ENCODE measurements around the gene ACOXL. TPM values are rescaled to one million over a fixed set of nuclear protein-coding genes. Genes with fewer than 3 reads are reported as not detected.

ACOXL gene
- total RNA-seq, 3 donors from 2014 or later: 0.24 to 0.32 (median 0.30) TPM

- Mint-ChIP-seq H3K4me1 (ENCODE audit: low read depth) (peaks cover 7% of the 10 kb centered on the region), H3K27me3 (ENCODE audit: low read depth) (peaks cover 26% of the 10 kb centered on the region), H3K9me3 (peaks cover 7% of the 10 kb centered on the region), H3K36me3 (ENCODE audit: insufficient read depth) (no peaks in the 10 kb centered on the region), H3K4me3 (no peak overlapping the region)
- ATAC-seq: no peak
- DNase-seq: no peak
Measured at GRCh38 chr2:110829413-110830146, 97.2 kb downstream of the ACOXL start.

- peaks cover 2% of the 10 kb centered on the region for H3K4me1 Mint-ChIP-seq (ENCODE audit: low read depth)
- no peak overlapping the region for H3K4me3 Mint-ChIP-seq
- no peak for ATAC-seq
- H3K36me3 Mint-ChIP-seq (ENCODE audit: insufficient read depth): no peaks in the 10 kb centered on the region
- peaks cover 23% of the 10 kb centered on the region for H3K27me3 Mint-ChIP-seq (ENCODE audit: low read depth)
- H3K9me3 Mint-ChIP-seq: no peaks in the 10 kb centered on the region
- no peak for DNase-seq
Measured at GRCh38 chr2:110832740-110833139, 100.4 kb downstream of the ACOXL start.

GRCh38 chr2:110834134-110834827 is 101.9 kb downstream of the ACOXL start:
- Mint-ChIP-seq H3K4me1 (ENCODE audit: low read depth) (peaks cover 1% of the 10 kb centered on the region), H3K9me3 (no peaks in the 10 kb centered on the region), H3K27me3 (ENCODE audit: low read depth) (peaks cover 26% of the 10 kb centered on the region), H3K4me3 (no peak overlapping the region), H3K36me3 (ENCODE audit: insufficient read depth) (no peaks in the 10 kb centered on the region)
- DNase-seq: no peak
- no peak for ATAC-seq

- no peaks in the 10 kb centered on the region for H3K36me3 Mint-ChIP-seq (ENCODE audit: insufficient read depth)
- DNase-seq (no peak), ATAC-seq (no peak)
- H3K4me3 Mint-ChIP-seq: no peak overlapping the region
- H3K27me3 Mint-ChIP-seq (ENCODE audit: low read depth): peaks cover 19% of the 10 kb centered on the region
- peaks cover 1% of the 10 kb centered on the region for H3K4me1 Mint-ChIP-seq (ENCODE audit: low read depth)
- no peaks in the 10 kb centered on the region for H3K9me3 Mint-ChIP-seq
Measured at GRCh38 chr2:110836671-110837070, 104.3 kb downstream of the ACOXL start.

- DNase-seq: no peak
- Mint-ChIP-seq H3K9me3 (no peaks in the 10 kb centered on the region), H3K4me3 (no peak overlapping the region), H3K27me3 (ENCODE audit: low read depth) (peaks cover 23% of the 10 kb centered on the region), H3K4me1 (ENCODE audit: low read depth) (peaks cover 1% of the 10 kb centered on the region), H3K36me3 (ENCODE audit: insufficient read depth) (no peaks in the 10 kb centered on the region)
- no peak for ATAC-seq
Measured at GRCh38 chr2:110837446-110838409, 105.4 kb downstream of the ACOXL start.

- no peak overlapping the region for H3K4me3 Mint-ChIP-seq
- DNase-seq (no peak), ATAC-seq (no peak)
- H3K9me3 Mint-ChIP-seq: no peaks in the 10 kb centered on the region
- H3K4me1 Mint-ChIP-seq (ENCODE audit: low read depth): peaks cover 5% of the 10 kb centered on the region
- no peaks in the 10 kb centered on the region for H3K36me3 Mint-ChIP-seq (ENCODE audit: insufficient read depth)
- peaks cover 27% of the 10 kb centered on the region for H3K27me3 Mint-ChIP-seq (ENCODE audit: low read depth)
Measured at GRCh38 chr2:110838657-110839384, 106.4 kb downstream of the ACOXL start.

- no peak for DNase-seq
- no peaks in the 10 kb centered on the region for H3K9me3 Mint-ChIP-seq
- H3K4me1 Mint-ChIP-seq (ENCODE audit: low read depth): peaks cover 18% of the 10 kb centered on the region
- ATAC-seq: no peak
- peaks cover 25% of the 10 kb centered on the region for H3K27me3 Mint-ChIP-seq (ENCODE audit: low read depth)
- H3K4me3 Mint-ChIP-seq: no peak overlapping the region
- no peaks in the 10 kb centered on the region for H3K36me3 Mint-ChIP-seq (ENCODE audit: insufficient read depth)
Measured at GRCh38 chr2:110840508-110840907, 108.1 kb downstream of the ACOXL start.

- DNase-seq (no peak), ATAC-seq (no peak)
- no peaks in the 10 kb centered on the region for H3K9me3 Mint-ChIP-seq
- H3K4me1 Mint-ChIP-seq (ENCODE audit: low read depth): peaks cover 32% of the 10 kb centered on the region
- H3K27me3 Mint-ChIP-seq (ENCODE audit: low read depth): peaks cover 23% of the 10 kb centered on the region
- no peak overlapping the region for H3K4me3 Mint-ChIP-seq
- no peaks in the 10 kb centered on the region for H3K36me3 Mint-ChIP-seq (ENCODE audit: insufficient read depth)
Measured at GRCh38 chr2:110842048-110842447, 109.7 kb downstream of the ACOXL start.

- no peak for DNase-seq
- Mint-ChIP-seq H3K4me1 (ENCODE audit: low read depth) (peaks cover 40% of the 10 kb centered on the region), H3K4me3 (peak overlapping the region; percentile 14), H3K9me3 (no peaks in the 10 kb centered on the region), H3K36me3 (ENCODE audit: insufficient read depth) (no peaks in the 10 kb centered on the region), H3K27me3 (ENCODE audit: low read depth) (peaks cover 19% of the 10 kb centered on the region)
- ATAC-seq: no peak
Measured at GRCh38 chr2:110843496-110843895, 111.1 kb downstream of the ACOXL start.

GRCh38 chr2:110843959-110844510 is 111.7 kb downstream of the ACOXL start:
- ATAC-seq: no peak
- no peak for DNase-seq
- H3K4me1 Mint-ChIP-seq (ENCODE audit: low read depth): peaks cover 44% of the 10 kb centered on the region
- no peaks in the 10 kb centered on the region for H3K36me3 Mint-ChIP-seq (ENCODE audit: insufficient read depth)
- H3K9me3 Mint-ChIP-seq: no peaks in the 10 kb centered on the region
- H3K4me3 Mint-ChIP-seq: no peak overlapping the region
- peaks cover 16% of the 10 kb centered on the region for H3K27me3 Mint-ChIP-seq (ENCODE audit: low read depth)

- no peak for DNase-seq
- H3K9me3 Mint-ChIP-seq: no peaks in the 10 kb centered on the region
- H3K4me1 Mint-ChIP-seq (ENCODE audit: low read depth): peaks cover 67% of the 10 kb centered on the region
- no peaks in the 10 kb centered on the region for H3K36me3 Mint-ChIP-seq (ENCODE audit: insufficient read depth)
- ATAC-seq: peak; percentile 3 to 9
- H3K27me3 Mint-ChIP-seq (ENCODE audit: low read depth): peaks cover 9% of the 10 kb centered on the region
- H3K4me3 Mint-ChIP-seq: no peak overlapping the region
Measured at GRCh38 chr2:110847651-110848050, 115.3 kb downstream of the ACOXL start.

GRCh38 chr2:110848071-110848470 is 115.7 kb downstream of the ACOXL start:
- H3K27me3 Mint-ChIP-seq (ENCODE audit: low read depth): peaks cover 8% of the 10 kb centered on the region
- ATAC-seq: no peak
- peaks cover 71% of the 10 kb centered on the region for H3K4me1 Mint-ChIP-seq (ENCODE audit: low read depth)
- H3K9me3 Mint-ChIP-seq: no peaks in the 10 kb centered on the region
- H3K4me3 Mint-ChIP-seq: no peak overlapping the region
- DNase-seq: no peak
- H3K36me3 Mint-ChIP-seq (ENCODE audit: insufficient read depth): no peaks in the 10 kb centered on the region

- H3K4me3 Mint-ChIP-seq: no peak overlapping the region
- no peak for ATAC-seq
- H3K27me3 Mint-ChIP-seq (ENCODE audit: low read depth): peaks cover 4% of the 10 kb centered on the region
- peaks cover 76% of the 10 kb centered on the region for H3K4me1 Mint-ChIP-seq (ENCODE audit: low read depth)
- no peak for DNase-seq
- no peaks in the 10 kb centered on the region for H3K36me3 Mint-ChIP-seq (ENCODE audit: insufficient read depth)
- no peaks in the 10 kb centered on the region for H3K9me3 Mint-ChIP-seq
Measured at GRCh38 chr2:110848519-110849030, 116.2 kb downstream of the ACOXL start.

Measured in activated T-cell treated with anti-CD3 and anti-CD28 coated beads, Interleukin-2, amount 50 U/mL, for 4 hours (primary cell).